ENCODE results near the gene GSE1. TPM values are rescaled to one million over a fixed set of nuclear protein-coding genes. Genes with fewer than 3 reads are reported as not detected.

Gene GSE1
- total and polyA plus RNA-seq, 9 donors, result 32.9 to 212 (median 91.4) TPM

DNA sequence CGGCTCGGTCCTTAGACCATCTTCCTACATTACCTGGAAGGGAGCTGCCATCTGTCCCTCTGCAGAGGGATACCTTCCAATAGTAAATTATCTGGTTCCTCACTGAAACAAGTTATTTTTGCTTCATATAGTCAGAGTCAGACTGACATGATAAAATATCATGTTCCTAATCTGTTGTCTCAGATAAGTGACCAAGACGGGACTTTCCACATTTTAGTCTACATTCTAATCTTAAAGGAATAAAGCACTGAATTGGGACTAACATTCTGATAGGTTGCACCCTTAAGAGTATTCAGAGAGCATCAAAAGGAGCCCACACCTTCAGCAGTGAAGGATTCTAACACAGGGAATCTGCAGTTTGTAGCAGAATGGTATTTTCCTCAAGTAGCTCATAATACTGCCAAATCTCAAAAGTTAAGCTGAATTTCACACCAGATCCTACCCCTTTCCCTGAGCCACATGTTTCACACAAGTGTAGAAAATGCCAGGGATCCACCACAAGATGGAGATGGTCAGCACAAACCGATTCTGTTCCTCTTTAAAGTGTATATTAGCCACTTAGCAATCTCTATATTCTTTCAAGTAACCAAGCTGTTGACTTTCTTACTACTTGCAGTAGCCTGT is 62.2 kb downstream of the GSE1 start:
- TF ChIP-seq EP300 (IDR thresholded peaks at IDR 0.05), result no peak
- TF ChIP-seq, protein P1, sequence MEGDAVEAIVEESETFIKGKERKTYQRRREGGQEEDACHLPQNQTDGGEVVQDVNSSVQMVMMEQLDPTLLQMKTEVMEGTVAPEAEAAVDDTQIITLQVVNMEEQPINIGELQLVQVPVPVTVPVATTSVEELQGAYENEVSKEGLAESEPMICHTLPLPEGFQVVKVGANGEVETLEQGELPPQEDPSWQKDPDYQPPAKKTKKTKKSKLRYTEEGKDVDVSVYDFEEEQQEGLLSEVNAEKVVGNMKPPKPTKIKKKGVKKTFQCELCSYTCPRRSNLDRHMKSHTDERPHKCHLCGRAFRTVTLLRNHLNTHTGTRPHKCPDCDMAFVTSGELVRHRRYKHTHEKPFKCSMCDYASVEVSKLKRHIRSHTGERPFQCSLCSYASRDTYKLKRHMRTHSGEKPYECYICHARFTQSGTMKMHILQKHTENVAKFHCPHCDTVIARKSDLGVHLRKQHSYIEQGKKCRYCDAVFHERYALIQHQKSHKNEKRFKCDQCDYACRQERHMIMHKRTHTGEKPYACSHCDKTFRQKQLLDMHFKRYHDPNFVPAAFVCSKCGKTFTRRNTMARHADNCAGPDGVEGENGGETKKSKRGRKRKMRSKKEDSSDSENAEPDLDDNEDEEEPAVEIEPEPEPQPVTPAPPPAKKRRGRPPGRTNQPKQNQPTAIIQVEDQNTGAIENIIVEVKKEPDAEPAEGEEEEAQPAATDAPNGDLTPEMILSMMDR (IDR thresholded peaks at IDR 0.05), result peak in 1 of 3 donors; percentile 19
- peaks cover 6% of the 10 kb centered on the region for H3K4me1 ChIP-seq (ENCODE audit: insufficient read depth)
- H3K4me3 ChIP-seq, result no peak overlapping the region
- H3K27me3 ChIP-seq, result no peaks in the 10 kb centered on the region
- no peak overlapping the region for H3K27ac ChIP-seq
- intact Hi-C loops (cut with DNase I), result no loop called here
- H3K9me3 ChIP-seq, result no peaks in the 10 kb centered on the region
- no peaks in the 10 kb centered on the region for H3K36me3 ChIP-seq
- WGBS, 3 donors, result 62 to 68% (median 66%) methylated on average over 4 of the region's 4 CpGs
- peak in 1 of 5 donors; percentile 5 for DNase-seq

DNA sequence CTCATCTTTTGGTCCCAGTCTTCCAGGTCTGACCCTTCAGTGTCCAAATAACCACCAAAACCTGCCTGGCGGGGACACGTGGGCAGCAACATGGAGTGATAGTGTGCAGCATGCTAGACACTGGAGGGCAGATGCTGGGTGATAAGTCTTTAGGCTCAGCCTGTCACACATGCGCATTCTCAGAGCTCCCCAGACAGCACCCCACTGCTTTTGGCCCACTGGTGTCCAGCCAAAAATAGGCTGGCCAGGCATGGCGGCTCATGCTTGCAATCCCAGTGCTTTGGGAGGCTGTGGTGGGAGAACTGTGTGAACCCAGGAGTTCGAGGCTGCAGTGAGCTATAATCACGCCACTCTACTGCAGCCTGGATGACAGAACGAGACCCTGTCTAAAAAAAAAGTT is 63.3 kb downstream of the GSE1 start:
- DNase-seq, result no peak
- intact Hi-C loops (cut with DNase I), result no loop called here
- WGBS, 3 donors, result 90 to 94% (median 94%) methylated on average over 7 of the region's 7 CpGs
- Histone ChIP-seq H3K27me3 (no peaks in the 10 kb centered on the region), H3K9me3 (no peaks in the 10 kb centered on the region), H3K4me3 (no peak overlapping the region), H3K36me3 (no peaks in the 10 kb centered on the region), H3K4me1 (ENCODE audit: insufficient read depth) (peaks cover 6% of the 10 kb centered on the region), H3K27ac (no peak overlapping the region)
- no peak for TF ChIP-seq POLR2A (IDR thresholded peaks at IDR 0.05)
- no peak for TF ChIP-seq EP300 (IDR thresholded peaks at IDR 0.05)
- TF ChIP-seq, protein P1 (IDR thresholded peaks at IDR 0.05), result no peak

GRCh38 chr16:85677383-85677967 is 64.4 kb downstream of the GSE1 start:
- Histone ChIP-seq H3K4me3 (no peak overlapping the region), H3K27me3 (no peaks in the 10 kb centered on the region), H3K27ac (no peak overlapping the region), H3K9me3 (no peaks in the 10 kb centered on the region), H3K36me3 (no peaks in the 10 kb centered on the region), H3K4me1 (ENCODE audit: insufficient read depth) (peaks cover 6% of the 10 kb centered on the region)
- TF ChIP-seq, protein P1 (IDR thresholded peaks at IDR 0.05), result no peak
- TF ChIP-seq EP300 (IDR thresholded peaks at IDR 0.05), result no peak
- TF ChIP-seq POLR2A (IDR thresholded peaks at IDR 0.05), result no peak
- intact Hi-C loops (cut with DNase I), result no loop called here
- DNase-seq, result no peak
- 82 to 89% (median 87%) methylated on average over 6 of the region's 6 CpGs for WGBS, 3 donors

GRCh38 chr16:85678016-85678415 is 64.9 kb downstream of the GSE1 start:
- no peak overlapping the region for H3K4me3 ChIP-seq
- H3K36me3 ChIP-seq, result no peaks in the 10 kb centered on the region
- no peaks in the 10 kb centered on the region for H3K27me3 ChIP-seq
- DNase-seq, result no peak
- WGBS, 3 donors, result 65 to 82% (median 69%) methylated on average over 8 of the region's 8 CpGs
- no peak overlapping the region for H3K27ac ChIP-seq
- TF ChIP-seq, protein P1 (IDR thresholded peaks at IDR 0.05), result no peak
- no peak for TF ChIP-seq POLR2A (IDR thresholded peaks at IDR 0.05)
- TF ChIP-seq EP300 (IDR thresholded peaks at IDR 0.05), result no peak
- H3K4me1 ChIP-seq (ENCODE audit: insufficient read depth), result peaks cover 6% of the 10 kb centered on the region
- no peaks in the 10 kb centered on the region for H3K9me3 ChIP-seq
- intact Hi-C loops (cut with DNase I), result no loop called here
